CD4-positive, alpha-beta T cell (primary cell): ENCODE data around the gene GGNBP2. TPM values are rescaled to one million over a fixed set of nuclear protein-coding genes. Genes with fewer than 3 reads are reported as not detected.

ENCODE experiments used
- ATAC-seq: fragments of 200-7000 bp; cut with Tn5 transposase; one replicate; pipeline ENCODE4 v1.10.0; 2022; ENCODE audit warnings: mild to moderate bottlenecking; ENCODE audit not compliant: poor library complexity
- CTCF ChIA-PET: fragments of 350-600 bp; sonication (Branson Sonifier 250); formaldehyde crosslinking; loops from one replicate; lab custom pipeline; 2021; ENCODE audit warnings: antibody characterized with exemption, inconsistent platforms; lab: Charles Lee
- POLR2A ChIA-PET: fragments of 350-600 bp; sonication (Branson Sonifier 250); formaldehyde crosslinking; loops from one replicate; lab custom pipeline; 2021; ENCODE audit warnings: antibody characterized with exemption, inconsistent platforms; lab: Charles Lee
- DNase-seq, 14 experiments: peaks; one replicate each; pipeline ENCODE4 v3.0.0-alpha.2; 2013 to 2020; ENCODE audit warnings: mixed read lengths in 2 of 14
- H3K27ac ChIP-seq, 2 donors: one replicate each; pipeline versions ENCODE4 v1.5.1 to v1.7.0; 2013; ENCODE audit warnings: low read length in 2 of 2, low read depth in 1 of 2, mild to moderate bottlenecking in 1 of 2
- H3K27me3 ChIP-seq, 2 experiments: 1 replicate in 1 of 2; 2 replicates in 1 of 2; pipeline versions ENCODE4 v1.6.1 to v1.7.0; 2013; ENCODE audit warnings: low read length in 2 of 2, control low read depth in 1 of 2, mild to moderate bottlenecking in 1 of 2, moderate library complexity in 1 of 2; ENCODE audit not compliant: insufficient read depth in 2 of 2, control insufficient read depth in 1 of 2
- H3K36me3 ChIP-seq: one replicate; pipeline ENCODE4 v1.6.1; 2013; ENCODE audit warnings: low read length, control low read depth; ENCODE audit not compliant: insufficient read depth
- H3K4me1 ChIP-seq: one replicate; pipeline ENCODE4 v1.6.1; 2013; ENCODE audit warnings: low read length, control low read depth; ENCODE audit not compliant: insufficient read depth
- H3K4me3 ChIP-seq: one replicate; pipeline ENCODE4 v1.5.1; 2013; ENCODE audit warnings: mild to moderate bottlenecking, low read length, moderate library complexity
- H3K9me3 ChIP-seq, 2 experiments: 1 replicate in 1 of 2; 2 replicates in 1 of 2; pipeline versions ENCODE4 v1.6.1 to v1.7.0; 2013; ENCODE audit warnings: low read length in 2 of 2, mild to moderate bottlenecking in 2 of 2, control low read depth in 1 of 2, moderate library complexity in 1 of 2; ENCODE audit not compliant: control insufficient read depth in 1 of 2, insufficient read depth in 1 of 2
- H3K27ac Mint-ChIP-seq: one replicate; pipeline ENCODE4 v1.8.0; 2020; ENCODE audit warnings: mixed read lengths
- H3K27me3 Mint-ChIP-seq: one replicate; pipeline ENCODE4 v1.8.0; 2021; ENCODE audit warnings: mixed read lengths
- H3K36me3 Mint-ChIP-seq: one replicate; pipeline ENCODE4 v1.8.0; 2021; ENCODE audit warnings: low read depth, mixed read lengths
- H3K4me1 Mint-ChIP-seq: one replicate; pipeline ENCODE4 v1.8.0; 2021; ENCODE audit warnings: low read depth, mixed read lengths
- H3K4me3 Mint-ChIP-seq: one replicate; pipeline ENCODE4 v1.8.0; 2020; ENCODE audit warnings: mild to moderate bottlenecking, mixed read lengths
- H3K9me3 Mint-ChIP-seq: one replicate; pipeline ENCODE4 v1.8.0; 2020; ENCODE audit warnings: mixed read lengths
- CTCF ChIP-seq: fragments of 200-600 bp; IDR thresholded peaks from one replicate; pipeline ENCODE4 v1.8.0; 2022; ENCODE audit warnings: antibody characterized with exemption, mild to moderate bottlenecking
- intact Hi-C, 2 experiments: fragments of 100-400 bp; cut with DNase I in 1 of 2; cut with micrococcal nuclease in 1 of 2; formaldehyde crosslinking; loops; one replicate each; pipeline versions ENCODE4 v1.15.1 to v1.9.0; 2023 to 2025; cut with DNase I, micrococcal nuclease
- total RNA-seq, 174 experiments: library from RNA in 2 of 174; stranded (reverse) in 2 of 174; gene quantifications; one replicate each; pipeline ENCODE4 v1.2.3 and lab custom pipeline; 2021 to 2026

The GGNBP2 gene
- total RNA-seq, 2 experiments from 2014 or later = 216 to 228 TPM

- no peaks in the 10 kb centered on the region for H3K4me1 ChIP-seq
- Mint-ChIP-seq H3K36me3 (peaks cover 32% of the 10 kb centered on the region), H3K27me3 (no peaks in the 10 kb centered on the region), H3K4me3 (no peak overlapping the region), H3K4me1 (no peaks in the 10 kb centered on the region), H3K27ac (no peak overlapping the region), H3K9me3 (no peaks in the 10 kb centered on the region)
- no peak overlapping the region for H3K27ac ChIP-seq
- ChIA-PET POLR2A (no interaction called here), CTCF (no interaction called here)
- DNase-seq = no peak
- no peaks in the 10 kb centered on the region for H3K27me3 ChIP-seq
- no peak for TF ChIP-seq CTCF
- no peaks in the 10 kb centered on the region for H3K9me3 ChIP-seq
- no peak for ATAC-seq
- peaks cover 29% of the 10 kb centered on the region for H3K36me3 ChIP-seq
- intact Hi-C loops = no loop called here
- no peak overlapping the region for H3K4me3 ChIP-seq
Measured at GRCh38 chr17:36510636-36511035, 34.1 kb upstream of the GGNBP2 start.

GRCh38 chr17:36511216-36511615, 33.5 kb upstream of the GGNBP2 start:
- no peak overlapping the region for H3K4me3 Mint-ChIP-seq
- peaks cover 25% of the 10 kb centered on the region for H3K36me3 ChIP-seq
- H3K27me3 ChIP-seq = no peaks in the 10 kb centered on the region
- no peaks in the 10 kb centered on the region for H3K4me1 Mint-ChIP-seq
- H3K4me1 ChIP-seq = no peaks in the 10 kb centered on the region
- H3K9me3 Mint-ChIP-seq = no peaks in the 10 kb centered on the region
- no peak overlapping the region for H3K27ac ChIP-seq
- no peak for TF ChIP-seq CTCF
- intact Hi-C loops = no loop called here
- H3K4me3 ChIP-seq = no peak overlapping the region
- H3K27me3 Mint-ChIP-seq = no peaks in the 10 kb centered on the region
- ChIA-PET CTCF (no interaction called here), POLR2A (no interaction called here)
- no peak for DNase-seq
- no peaks in the 10 kb centered on the region for H3K9me3 ChIP-seq
- H3K27ac Mint-ChIP-seq = no peak overlapping the region
- H3K36me3 Mint-ChIP-seq = peaks cover 30% of the 10 kb centered on the region
- no peak for ATAC-seq

- ATAC-seq = no peak
- H3K36me3 Mint-ChIP-seq = peaks cover 39% of the 10 kb centered on the region
- no peak overlapping the region for H3K4me3 Mint-ChIP-seq
- no peaks in the 10 kb centered on the region for H3K4me1 Mint-ChIP-seq
- ChIA-PET CTCF (no interaction called here), POLR2A (no interaction called here)
- TF ChIP-seq CTCF = no peak
- no peak overlapping the region for H3K27ac Mint-ChIP-seq
- H3K27ac ChIP-seq = no peak overlapping the region
- peaks cover 15% of the 10 kb centered on the region for H3K36me3 ChIP-seq
- no peaks in the 10 kb centered on the region for H3K4me1 ChIP-seq
- H3K4me3 ChIP-seq = no peak overlapping the region
- H3K27me3 ChIP-seq = no peaks in the 10 kb centered on the region
- intact Hi-C loops = no loop called here
- H3K9me3 Mint-ChIP-seq = no peaks in the 10 kb centered on the region
- DNase-seq = no peak
- H3K27me3 Mint-ChIP-seq = no peaks in the 10 kb centered on the region
- H3K9me3 ChIP-seq = no peaks in the 10 kb centered on the region
Measured at GRCh38 chr17:36512641-36513040, 32.1 kb upstream of the GGNBP2 start.
